ENCODE data around the gene GARNL3. TPM values are rescaled to one million over a fixed set of nuclear protein-coding genes. Genes with fewer than 3 reads are reported as not detected.
A peak's percentile ranks its signal among the peaks of the same experiment; 100 is the strongest.

Gene GARNL3
- total and polyA plus RNA-seq, 2 donors (not counting 1 experiment from before 2014, with no cell fraction given) = 1.5 to 12.6 TPM

DNA sequence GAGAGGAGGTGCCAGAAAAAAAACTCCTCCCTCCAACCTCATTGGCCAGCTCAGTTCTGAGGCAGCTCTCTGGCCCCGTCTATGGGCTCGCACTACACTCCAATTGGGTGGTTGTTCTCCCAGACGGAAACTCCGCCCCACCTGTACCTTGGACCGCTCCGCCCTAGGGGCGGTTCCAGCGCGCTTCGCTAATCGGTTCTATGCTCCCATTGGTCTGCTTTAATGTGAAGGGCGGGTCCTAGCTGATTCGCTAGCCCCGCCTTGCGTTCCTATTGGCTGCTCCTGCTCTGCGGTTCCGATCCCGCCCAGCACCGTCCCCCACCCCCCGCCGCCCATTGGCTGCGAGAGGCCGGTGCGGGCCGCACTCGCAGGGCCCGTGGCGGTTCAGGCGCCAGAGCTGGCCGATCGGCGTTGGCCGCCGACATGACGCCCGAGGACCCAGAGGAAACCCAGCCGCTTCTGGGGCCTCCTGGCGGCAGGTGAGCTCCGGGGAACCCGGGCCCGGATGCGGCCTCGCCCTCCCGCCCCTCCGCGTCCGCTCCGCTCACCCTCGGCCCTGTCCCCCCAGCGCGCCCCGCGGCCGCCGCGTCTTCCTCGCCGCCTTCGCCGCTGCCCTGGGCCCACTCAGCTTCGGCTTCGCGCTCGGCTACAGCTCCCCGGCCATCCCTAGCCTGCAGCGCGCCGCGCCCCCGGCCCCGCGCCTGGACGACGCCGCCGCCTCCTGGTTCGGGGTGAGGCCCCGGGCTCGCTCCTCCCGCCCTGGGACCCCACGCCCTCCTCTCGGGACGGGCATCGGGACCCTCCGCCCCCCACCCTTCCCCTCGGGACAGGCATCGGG is 132.5 kb downstream of the GARNL3 start, which contains the start of gene SLC2A8:
SLC2A8 (plus strand) TSS at position 362 of the 838 bp plus-strand sequence; CDS start at position 424, 62 bp downstream.
- Histone ChIP-seq H3K4me3 (ENCODE audit: control extremely low read depth in 1 of 5, extremely low read depth in 1 of 5, insufficient read depth in 1 of 5, low read depth in 2 of 5, low read length in 4 of 5) (peak within 1 kb of the TSS; percentile 26 to 77 (median 57)), H3K27me3 (replicated peaks in 1 of 4; ENCODE audit: control extremely low read depth in 1 of 4, control insufficient read depth in 3 of 4, insufficient read depth in 4 of 4, low read length in 3 of 4) (peaks cover 0 to 7% (median 2%) of the 10 kb centered on the region in 4 experiments), H3K9me3 (ENCODE audit: control extremely low read depth in 1 of 3, control insufficient read depth in 2 of 3, insufficient read depth in 1 of 3, low read length in 2 of 3) (no peaks in the 10 kb centered on the region), H3K27ac (ENCODE audit: low read length in 2 of 2) (peak within 1 kb of the TSS in 1 of 2 donors; percentile 74), H3K79me2 (ENCODE audit: control insufficient read depth, insufficient read depth, low read length) (peaks cover 8% of the 10 kb centered on the region), H3K4me2 (replicated peaks; ENCODE audit: low read depth, low read length, poor library complexity, severe bottlenecking) (peak within 1 kb of the TSS; percentile 98), H4K20me1 (ENCODE audit: control insufficient read depth, insufficient read depth, low read length, poor library complexity, severe bottlenecking) (no peaks in the 10 kb centered on the region), H2AFZ (ENCODE audit: insufficient read depth, low read depth, low read length, poor library complexity, severe bottlenecking) (peak within 1 kb of the TSS; percentile 91), H3K9ac (ENCODE audit: low read length) (peak within 1 kb of the TSS; percentile 84), H3K36me3 (replicated peaks in 1 of 2; ENCODE audit: control extremely low read depth in 1 of 2, control insufficient read depth in 1 of 2, extremely low read depth in 1 of 2, insufficient read depth in 2 of 2, low read length in 1 of 2) (no peaks in the 10 kb centered on the region), H3K4me1 (ENCODE audit: control insufficient read depth in 2 of 2, insufficient read depth in 2 of 2, low read length in 2 of 2) (peaks cover 4 to 16% of the 10 kb centered on the region in 2 donors)
- Mint-ChIP-seq H3K4me1 (peaks cover 14% of the 10 kb centered on the region), H3K4me3 (peak within 1 kb of the TSS; percentile 86), H3K27me3 (no peaks in the 10 kb centered on the region), H3K27ac (peak within 1 kb of the TSS; percentile 79), H3K9me3 (ENCODE audit: insufficient read depth) (no peaks in the 10 kb centered on the region)
- TF ChIP-seq CTCF (IDR thresholded peaks at IDR 0.05) = peak; percentile 34
- TF ChIP-seq EZH2 (IDR thresholded peaks at IDR 0.05; ENCODE audit: borderline replicate concordance, insufficient read depth, low read depth, low read length, poor library complexity, severe bottlenecking) = no peak
- ChIA-PET POLR2A (interaction anchor here (0.6 to 1.6 kb wide), 7 partner anchors 8 to 731 kb away, joined by 3 to 21 read pairs (median 6); partner anchors contain the start of genes LRSAM1, RPL12 and ZNF79), CTCF (interaction anchor here (0.6 to 2.0 kb wide), 13 partner anchors 9 to 482 kb away, joined by 3 to 16 read pairs (median 5); partner anchors contain the start of genes LRSAM1, RALGPS1, RPL12 and TOR2A)
- peak; percentile 100 for DNase-seq
- ATAC-seq (ENCODE audit: low read depth) = peak; percentile 91
- intact Hi-C loops (cut with micrococcal nuclease) = loop anchor here (1.0 to 5.0 kb wide), 8 partner anchors 27 to 670 kb away; partner anchors contain the start of genes FPGS, LRSAM1, NAIF1 and PTRH1
- WGBS (ENCODE audit: insufficient coverage) = under 1% methylated on average over 85 of the region's 87 CpGs
